WTC11 (cell line): ENCODE measurements around the gene C1orf159. TPM values are rescaled to one million over a fixed set of nuclear protein-coding genes. Genes with fewer than 3 reads are reported as not detected.
A peak's percentile ranks its signal among the peaks of the same experiment; 100 is the strongest.

ENCODE experiments used
- ATAC-seq: fragments of 200-7000 bp; cut with Tn5 transposase; 2 replicates; pipeline ENCODE4 v1.10.0; 2021; ENCODE audit warnings: mild to moderate bottlenecking, moderate library complexity
- CTCF ChIA-PET: fragments of 300-600 bp; sonication (Branson Sonifier 250); formaldehyde crosslinking; loops from one replicate; lab custom pipeline; 2021; ENCODE audit warnings: antibody characterized with exemption; lab: Charles Lee
- POLR2A ChIA-PET: fragments of 350-600 bp; sonication (Branson Sonifier 250); formaldehyde crosslinking; loops from one replicate; lab custom pipeline; 2021; ENCODE audit warnings: antibody characterized with exemption; lab: Charles Lee
- DNase-seq: peaks from one replicate; pipeline ENCODE4 v3.0.0; 2021; ENCODE audit warnings: low spot score
- H3K27ac Mint-ChIP-seq: 2 replicates; pipeline ENCODE4 v1.8.0; 2021; ENCODE audit warnings: mixed read lengths
- H3K27me3 Mint-ChIP-seq: 2 replicates; pipeline ENCODE4 v1.8.0; 2021; ENCODE audit warnings: low read depth, mild to moderate bottlenecking, moderate library complexity, mixed read lengths
- H3K36me3 Mint-ChIP-seq: 2 replicates; pipeline ENCODE4 v1.8.0; 2021; ENCODE audit warnings: mixed read lengths
- H3K4me1 Mint-ChIP-seq: 2 replicates; pipeline ENCODE4 v1.8.0; 2022; ENCODE audit warnings: mixed read lengths
- H3K4me3 Mint-ChIP-seq: 2 replicates; pipeline ENCODE4 v1.8.0; 2021; ENCODE audit warnings: mild to moderate bottlenecking, moderate library complexity, mixed read lengths
- H3K9me3 Mint-ChIP-seq: 2 replicates; pipeline ENCODE4 v1.8.0; 2021; ENCODE audit warnings: mixed read lengths
- E2F5 ChIP-seq: sonication (generic); formaldehyde crosslinking; IDR thresholded peaks from 2 replicates; pipeline ENCODE4 v1.8.1; 2022; ENCODE audit warnings: mild to moderate bottlenecking, moderate library complexity, missing genetic modification reagents
- ERG ChIP-seq: fragments of 250-450 bp; sonication (Bioruptor Pico); IDR thresholded peaks from 2 replicates; pipeline ENCODE4 v1.8.0; 2021; ENCODE audit warnings: mild to moderate bottlenecking
- FOXP1 ChIP-seq: sonication (generic); formaldehyde crosslinking; IDR thresholded peaks from 2 replicates; pipeline ENCODE4 v1.8.0; 2022; ENCODE audit warnings: missing genetic modification reagents, mild to moderate bottlenecking, moderate library complexity, borderline replicate concordance
- HMGXB4 ChIP-seq: sonication (generic); formaldehyde crosslinking; IDR thresholded peaks from 2 replicates; pipeline ENCODE4 v1.8.1; 2023; ENCODE audit warnings: mild to moderate bottlenecking, moderate library complexity, missing genetic modification reagents
- MAX ChIP-seq: sonication (generic); formaldehyde crosslinking; IDR thresholded peaks from 2 replicates; pipeline ENCODE4 v1.8.0; 2022; ENCODE audit warnings: mild to moderate bottlenecking, missing genetic modification reagents
- MXD4 ChIP-seq: fragments of 250-450 bp; sonication (Bioruptor Pico); IDR thresholded peaks from 2 replicates; pipeline ENCODE4 v1.8.0; 2021; ENCODE audit warnings: mild to moderate bottlenecking, moderate library complexity, borderline replicate concordance
- NR1H2 ChIP-seq: sonication (generic); formaldehyde crosslinking; IDR thresholded peaks from 2 replicates; pipeline ENCODE4 v1.9.0; 2021; ENCODE audit warnings: mild to moderate bottlenecking, moderate library complexity, missing genetic modification reagents
- NR2C2 ChIP-seq: sonication (generic); formaldehyde crosslinking; IDR thresholded peaks from 2 replicates; pipeline ENCODE4 v1.8.0; 2022; ENCODE audit warnings: mild to moderate bottlenecking, missing genetic modification reagents
- NR3C1 ChIP-seq: sonication (generic); formaldehyde crosslinking; conservative IDR thresholded peaks from 2 replicates; pipeline ENCODE4 v1.8.1; 2023; ENCODE audit warnings: low read depth, mild to moderate bottlenecking, missing genetic modification reagents
- SMAD3 ChIP-seq: sonication (generic); formaldehyde crosslinking; IDR thresholded peaks from 2 replicates; pipeline ENCODE4 v1.8.0; 2022; ENCODE audit warnings: missing genetic modification reagents, mild to moderate bottlenecking, borderline replicate concordance
- SOX15 ChIP-seq: fragments of 250-450 bp; sonication (Bioruptor Pico); IDR thresholded peaks from 2 replicates; pipeline ENCODE4 v1.9.0; 2021; ENCODE audit warnings: mild to moderate bottlenecking
- TP53 ChIP-seq: sonication (generic); formaldehyde crosslinking; IDR thresholded peaks from 2 replicates; pipeline ENCODE4 v1.8.1; 2023; ENCODE audit warnings: mild to moderate bottlenecking, missing genetic modification reagents
- ZBTB43 ChIP-seq: sonication (generic); formaldehyde crosslinking; IDR thresholded peaks from 2 replicates; pipeline ENCODE4 v1.8.1; 2023; ENCODE audit warnings: mild to moderate bottlenecking, missing genetic modification reagents
- ZNF138 ChIP-seq: sonication (generic); formaldehyde crosslinking; conservative IDR thresholded peaks from 2 replicates; pipeline ENCODE4 v1.8.1; 2022; ENCODE audit warnings: mild to moderate bottlenecking, moderate library complexity, missing genetic modification reagents
- ZNF532 ChIP-seq: fragments of 250-450 bp; sonication (Bioruptor Pico); IDR thresholded peaks from 2 replicates; pipeline ENCODE4 v1.9.0; 2021; ENCODE audit warnings: mild to moderate bottlenecking, borderline replicate concordance
- total RNA-seq: library from RNA; stranded (reverse); gene quantifications from 3 replicates; pipeline ENCODE4 v1.2.3, GENCODE V29; 2021
- TF ChIP-seq, protein P1 (sequence below): sonication (generic); formaldehyde crosslinking; IDR thresholded peaks from 2 replicates; pipeline ENCODE4 v1.8.0; 2023; ENCODE audit warnings: missing genetic modification reagents
- TF ChIP-seq, protein P2 (sequence below): sonication (generic); formaldehyde crosslinking; IDR thresholded peaks from 2 replicates; pipeline ENCODE4 v1.8.1; 2023; ENCODE audit warnings: mild to moderate bottlenecking, missing genetic modification reagents, borderline replicate concordance

Gene C1orf159
- total RNA-seq, 1 experiment from 2014 or later: 17.8 TPM

DNA sequence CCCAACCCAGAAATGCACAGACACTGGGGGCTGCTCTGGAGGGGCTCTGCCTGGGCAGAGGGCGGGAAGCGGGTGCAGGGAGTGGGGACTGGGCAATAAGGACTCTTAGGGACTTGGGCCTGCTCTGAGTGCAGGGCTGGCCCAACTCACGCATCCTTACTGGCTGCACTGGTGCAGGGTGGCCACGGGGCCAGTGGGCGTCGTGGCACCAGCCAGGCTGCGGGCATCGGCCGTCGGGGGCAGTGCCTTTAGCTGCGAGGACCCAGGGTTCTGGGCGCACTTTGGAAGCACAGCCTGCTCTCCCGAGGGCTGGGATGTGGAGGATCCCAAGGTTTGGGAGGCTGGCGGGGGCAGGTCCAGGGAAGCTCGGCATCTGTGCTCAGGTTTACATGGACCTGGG is 30.7 kb upstream of the C1orf159 start:
- TF ChIP-seq MXD4 (CRISPR knock-in tag) (no peak), ZNF532 (CRISPR knock-in tag) (no peak), NR1H2 (CRISPR knock-in tag) (no peak), MAX (CRISPR knock-in tag) (no peak), TP53 (CRISPR knock-in tag) (no peak), ERG (CRISPR knock-in tag) (no peak), SMAD3 (no peak)
- ChIA-PET POLR2A (no interaction called here), CTCF (interaction anchor here (1.0 to 1.4 kb wide), 2 partner anchors 10 to 72 kb away, joined by 3 read pairs; no protein-coding TSS in a partner anchor)
- no peaks in the 10 kb centered on the region for H3K36me3 Mint-ChIP-seq
- no peak for DNase-seq
- no peaks in the 10 kb centered on the region for H3K9me3 Mint-ChIP-seq
- peaks cover 6% of the 10 kb centered on the region; the same call in 1 of the 2 replicates for H3K4me1 Mint-ChIP-seq
- peak overlapping the region; percentile 63; the same call in 1 of the 2 replicates for H3K27ac Mint-ChIP-seq
- no peak overlapping the region for H3K4me3 Mint-ChIP-seq
- no peak for ATAC-seq
- no peaks in the 10 kb centered on the region; the same call in 1 of the 2 replicates for H3K27me3 Mint-ChIP-seq

DNA sequence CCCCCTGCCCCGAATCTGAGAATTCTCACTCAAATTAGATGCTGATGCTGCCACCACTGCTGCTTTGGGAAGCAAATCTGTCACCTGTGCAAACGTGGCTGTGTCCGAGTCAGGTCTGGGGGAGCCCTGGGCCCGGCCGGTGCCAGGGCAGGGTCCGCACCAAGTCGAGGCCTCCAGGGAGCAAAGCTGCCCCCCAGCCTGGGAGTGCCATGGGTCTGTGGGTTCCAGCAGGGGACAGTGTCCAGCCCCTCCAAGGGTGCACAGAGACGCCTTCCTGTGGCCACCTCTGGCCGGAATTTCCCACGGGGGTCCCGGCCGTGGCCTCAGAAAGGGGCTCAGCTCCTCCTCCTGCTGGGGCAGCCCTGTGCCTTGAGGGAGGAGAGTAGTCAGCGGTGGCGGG is 30.1 kb upstream of the C1orf159 start:
- ChIA-PET CTCF (interaction anchor here (1.4 kb wide), 1 partner anchor 72 kb away, joined by 3 read pairs; no protein-coding TSS in a partner anchor), POLR2A (no interaction called here)
- H3K36me3 Mint-ChIP-seq: no peaks in the 10 kb centered on the region

More for the DNA sequence above, 30.1 kb upstream of the C1orf159 start:
- TF ChIP-seq NR2C2 (CRISPR knock-in tag): no peak
- TF ChIP-seq FOXP1 (CRISPR knock-in tag): no peak
- no peak for TF ChIP-seq SOX15
- no peak for TF ChIP-seq ZNF138
- TF ChIP-seq HMGXB4: no peak
- TF ChIP-seq NR3C1 (CRISPR knock-in tag): no peak
- no peak for TF ChIP-seq E2F5 (CRISPR knock-in tag)
- TF ChIP-seq, protein P1, sequence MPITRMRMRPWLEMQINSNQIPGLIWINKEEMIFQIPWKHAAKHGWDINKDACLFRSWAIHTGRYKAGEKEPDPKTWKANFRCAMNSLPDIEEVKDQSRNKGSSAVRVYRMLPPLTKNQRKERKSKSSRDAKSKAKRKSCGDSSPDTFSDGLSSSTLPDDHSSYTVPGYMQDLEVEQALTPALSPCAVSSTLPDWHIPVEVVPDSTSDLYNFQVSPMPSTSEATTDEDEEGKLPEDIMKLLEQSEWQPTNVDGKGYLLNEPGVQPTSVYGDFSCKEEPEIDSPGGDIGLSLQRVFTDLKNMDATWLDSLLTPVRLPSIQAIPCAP (CRISPR knock-in tag): no peak
- TF ChIP-seq, protein P2, sequence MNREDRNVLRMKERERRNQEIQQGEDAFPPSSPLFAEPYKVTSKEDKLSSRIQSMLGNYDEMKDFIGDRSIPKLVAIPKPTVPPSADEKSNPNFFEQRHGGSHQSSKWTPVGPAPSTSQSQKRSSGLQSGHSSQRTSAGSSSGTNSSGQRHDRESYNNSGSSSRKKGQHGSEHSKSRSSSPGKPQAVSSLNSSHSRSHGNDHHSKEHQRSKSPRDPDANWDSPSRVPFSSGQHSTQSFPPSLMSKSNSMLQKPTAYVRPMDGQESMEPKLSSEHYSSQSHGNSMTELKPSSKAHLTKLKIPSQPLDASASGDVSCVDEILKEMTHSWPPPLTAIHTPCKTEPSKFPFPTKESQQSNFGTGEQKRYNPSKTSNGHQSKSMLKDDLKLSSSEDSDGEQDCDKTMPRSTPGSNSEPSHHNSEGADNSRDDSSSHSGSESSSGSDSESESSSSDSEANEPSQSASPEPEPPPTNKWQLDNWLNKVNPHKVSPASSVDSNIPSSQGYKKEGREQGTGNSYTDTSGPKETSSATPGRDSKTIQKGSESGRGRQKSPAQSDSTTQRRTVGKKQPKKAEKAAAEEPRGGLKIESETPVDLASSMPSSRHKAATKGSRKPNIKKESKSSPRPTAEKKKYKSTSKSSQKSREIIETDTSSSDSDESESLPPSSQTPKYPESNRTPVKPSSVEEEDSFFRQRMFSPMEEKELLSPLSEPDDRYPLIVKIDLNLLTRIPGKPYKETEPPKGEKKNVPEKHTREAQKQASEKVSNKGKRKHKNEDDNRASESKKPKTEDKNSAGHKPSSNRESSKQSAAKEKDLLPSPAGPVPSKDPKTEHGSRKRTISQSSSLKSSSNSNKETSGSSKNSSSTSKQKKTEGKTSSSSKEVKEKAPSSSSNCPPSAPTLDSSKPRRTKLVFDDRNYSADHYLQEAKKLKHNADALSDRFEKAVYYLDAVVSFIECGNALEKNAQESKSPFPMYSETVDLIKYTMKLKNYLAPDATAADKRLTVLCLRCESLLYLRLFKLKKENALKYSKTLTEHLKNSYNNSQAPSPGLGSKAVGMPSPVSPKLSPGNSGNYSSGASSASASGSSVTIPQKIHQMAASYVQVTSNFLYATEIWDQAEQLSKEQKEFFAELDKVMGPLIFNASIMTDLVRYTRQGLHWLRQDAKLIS: no peak
- TF ChIP-seq ZBTB43 (CRISPR knock-in tag): no peak
- peak overlapping the region; percentile 63; the same call in 1 of the 2 replicates for H3K27ac Mint-ChIP-seq
- DNase-seq (no peak), ATAC-seq (no peak)
- H3K4me3 Mint-ChIP-seq: no peak overlapping the region
- no peaks in the 10 kb centered on the region for H3K9me3 Mint-ChIP-seq
- peaks cover 6% of the 10 kb centered on the region; the same call in 1 of the 2 replicates for H3K4me1 Mint-ChIP-seq
- H3K27me3 Mint-ChIP-seq: no peaks in the 10 kb centered on the region; the same call in 1 of the 2 replicates
